T-helper 1 cell treated with Interleukin-12 subunit alpha and Interleukin-12 subunit beta and Interleukin-4 antibody, amounts not matched to agents 30 μg/mL and 1 μg/mL, for 36 hours (primary cell): Measurements from ENCODE around the gene IL24.

Experiments
- H3K27ac Mint-ChIP-seq: one replicate; pipeline ENCODE4 v1.8.0; 2021; ENCODE audit warnings: mild to moderate bottlenecking, mixed read lengths
- H3K27me3 Mint-ChIP-seq: one replicate; pipeline ENCODE4 v1.8.0; 2021; ENCODE audit warnings: low read depth, mixed read lengths
- H3K36me3 Mint-ChIP-seq: one replicate; pipeline ENCODE4 v1.8.0; 2021; ENCODE audit warnings: low read depth, mixed read lengths
- H3K4me1 Mint-ChIP-seq: one replicate; pipeline ENCODE4 v1.8.0; 2021; ENCODE audit warnings: low read depth, mixed read lengths
- H3K4me3 Mint-ChIP-seq: one replicate; pipeline ENCODE4 v1.8.0; 2021; ENCODE audit warnings: mild to moderate bottlenecking, moderate library complexity, mixed read lengths
- H3K9me3 Mint-ChIP-seq: one replicate; pipeline ENCODE4 v1.8.0; 2021; ENCODE audit warnings: mixed read lengths

The IL24 gene

DNA sequence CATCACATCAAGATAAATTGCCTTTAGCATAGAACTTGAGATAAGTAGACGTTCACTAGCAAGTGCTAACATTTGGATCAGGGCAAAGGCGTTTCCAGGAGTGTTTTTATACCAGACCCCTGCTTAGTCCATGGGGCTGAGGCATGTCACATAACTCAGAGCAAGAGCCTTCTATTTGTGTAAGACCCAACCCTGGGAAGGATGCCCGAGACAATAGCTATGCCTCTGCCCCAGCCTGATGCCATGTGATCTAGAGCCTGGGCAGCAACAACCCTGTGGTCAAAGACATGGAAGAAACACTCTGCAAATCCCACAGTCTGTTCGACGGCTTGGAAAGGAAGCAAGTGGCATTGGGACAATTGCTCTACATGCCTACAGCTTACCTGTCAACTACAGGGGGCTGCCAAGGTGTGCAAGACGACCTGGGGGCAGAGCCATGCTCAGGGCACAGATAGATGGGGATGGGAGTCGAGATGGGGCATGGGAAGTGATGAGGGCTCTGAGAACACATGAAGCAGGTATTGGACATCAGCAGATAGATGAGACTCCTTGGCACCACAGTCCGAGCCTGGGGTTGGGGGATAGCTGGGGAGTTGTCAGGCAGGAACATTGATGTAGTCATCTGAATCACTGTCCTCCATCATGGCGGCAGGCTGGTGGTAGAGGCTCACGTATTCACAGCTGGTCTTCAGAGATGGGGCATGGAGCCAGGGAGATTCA, 7.3 kb downstream of the IL24 start:
- Mint-ChIP-seq H3K27ac (peak overlapping the region; percentile 70), H3K4me3 (no peak overlapping the region), H3K4me1 (peaks cover 38% of the 10 kb centered on the region), H3K27me3 (peaks cover 6% of the 10 kb centered on the region), H3K9me3 (no peaks in the 10 kb centered on the region), H3K36me3 (peaks cover 50% of the 10 kb centered on the region)

DNA sequence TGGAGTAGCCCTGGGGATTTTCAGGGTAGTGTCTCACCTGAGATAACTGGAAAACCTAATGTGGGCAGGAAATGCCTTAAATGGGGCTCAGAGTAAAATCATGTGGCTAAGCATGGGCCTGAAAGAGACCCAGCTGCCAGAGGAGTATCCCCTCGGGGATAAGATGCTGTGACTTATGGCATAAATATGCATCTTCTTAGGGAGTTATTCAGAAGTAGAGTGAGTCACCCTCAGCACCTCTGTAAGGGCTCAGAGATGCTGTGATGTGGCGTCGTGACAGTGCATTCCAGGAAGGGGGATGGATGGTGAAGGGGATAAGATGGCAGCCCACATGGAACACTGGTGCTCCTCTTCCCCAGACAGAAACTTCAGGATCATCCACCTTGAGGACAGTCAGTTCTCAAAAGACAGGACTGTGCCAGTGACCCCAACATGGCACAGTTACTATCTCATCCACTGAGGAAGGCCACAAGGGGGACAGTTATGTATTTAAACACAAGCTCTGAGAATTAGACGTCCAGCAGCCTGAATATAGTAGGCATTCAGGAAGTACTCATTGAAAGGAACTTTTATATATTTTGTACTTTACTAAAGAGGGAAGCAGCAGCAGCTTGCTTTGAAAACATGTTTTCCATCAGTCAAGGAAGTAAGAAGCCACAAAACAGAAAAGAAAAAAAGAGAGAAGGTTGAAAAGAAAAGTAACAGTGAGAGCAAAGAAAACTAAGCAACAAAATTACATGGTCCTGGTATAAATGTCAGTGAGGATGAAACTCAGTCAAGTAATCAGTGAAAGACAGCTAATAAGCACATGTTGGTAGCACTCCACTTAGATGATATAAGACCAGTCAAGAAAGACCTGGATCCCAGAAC, 8.3 kb downstream of the IL24 start:
- Mint-ChIP-seq H3K4me3 (peak overlapping the region; percentile 49), H3K27me3 (peaks cover 9% of the 10 kb centered on the region), H3K9me3 (no peaks in the 10 kb centered on the region), H3K4me1 (peaks cover 39% of the 10 kb centered on the region), H3K36me3 (peaks cover 52% of the 10 kb centered on the region), H3K27ac (peak overlapping the region; percentile 62)

DNA sequence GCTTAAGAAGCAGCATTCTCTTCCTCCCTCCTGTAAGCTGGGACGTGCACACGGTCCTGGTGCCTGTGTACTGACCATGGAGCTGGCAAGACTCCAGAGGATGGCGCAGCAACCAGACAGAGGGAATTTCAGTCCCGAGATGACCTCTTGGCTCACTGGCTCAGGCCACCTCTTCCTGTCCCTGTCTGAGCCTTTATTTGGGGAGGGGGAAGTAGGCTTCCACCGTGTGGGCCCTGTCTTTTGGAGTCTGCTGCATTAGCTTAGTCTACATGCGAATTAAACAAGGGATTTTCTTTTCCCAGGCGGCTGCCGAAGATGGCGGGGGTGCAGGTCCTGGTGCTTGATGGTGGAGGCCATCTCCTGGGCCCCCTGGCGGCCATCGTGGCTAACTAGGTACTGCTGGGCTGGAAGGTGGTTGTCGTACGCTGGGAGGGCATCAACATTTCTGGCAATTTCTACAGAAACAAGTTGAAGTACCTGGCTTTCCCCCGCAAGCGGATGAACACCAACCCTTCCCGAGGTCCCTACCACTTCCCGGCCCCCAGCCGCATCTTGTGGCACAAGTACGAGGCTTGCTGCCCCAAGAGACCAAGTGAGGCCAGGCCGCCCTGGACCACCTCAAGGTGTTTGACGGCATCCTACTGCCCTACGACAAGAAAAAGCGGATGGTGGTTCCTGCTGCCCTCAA, 10.2 kb downstream of the IL24 start:
- H3K4me3 Mint-ChIP-seq = no peak overlapping the region
- H3K36me3 Mint-ChIP-seq = peaks cover 64% of the 10 kb centered on the region

DNA sequence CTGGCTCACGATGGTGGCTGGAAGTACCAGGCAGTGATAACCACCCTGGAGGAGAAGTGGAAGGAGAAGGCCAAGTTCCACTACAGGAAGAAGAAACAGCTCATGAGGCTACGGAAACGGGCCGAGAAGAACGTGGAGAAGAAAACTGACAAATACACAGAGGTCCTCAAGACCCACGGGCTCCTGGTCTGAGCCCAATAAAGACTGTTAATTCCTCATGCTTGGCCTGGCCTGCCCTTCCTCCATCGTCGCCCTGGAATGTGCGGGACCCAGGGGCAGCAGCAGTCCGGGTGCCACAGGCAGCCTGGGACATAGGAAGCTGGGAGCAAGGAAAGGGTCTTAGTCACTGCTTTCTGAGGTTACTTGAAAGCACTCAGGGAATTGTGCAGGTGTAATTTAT, 10.8 kb downstream of the IL24 start:
- Mint-ChIP-seq H3K27ac (no peak overlapping the region), H3K36me3 (peaks cover 63% of the 10 kb centered on the region), H3K4me3 (no peak overlapping the region), H3K4me1 (peaks cover 53% of the 10 kb centered on the region), H3K9me3 (no peaks in the 10 kb centered on the region), H3K27me3 (peaks cover 13% of the 10 kb centered on the region)

More for the DNA sequence above, 10.2 kb downstream of the IL24 start:
- no peaks in the 10 kb centered on the region for H3K9me3 Mint-ChIP-seq
- H3K27me3 Mint-ChIP-seq = peaks cover 13% of the 10 kb centered on the region
- H3K4me1 Mint-ChIP-seq = peaks cover 48% of the 10 kb centered on the region
- no peak overlapping the region for H3K27ac Mint-ChIP-seq

DNA sequence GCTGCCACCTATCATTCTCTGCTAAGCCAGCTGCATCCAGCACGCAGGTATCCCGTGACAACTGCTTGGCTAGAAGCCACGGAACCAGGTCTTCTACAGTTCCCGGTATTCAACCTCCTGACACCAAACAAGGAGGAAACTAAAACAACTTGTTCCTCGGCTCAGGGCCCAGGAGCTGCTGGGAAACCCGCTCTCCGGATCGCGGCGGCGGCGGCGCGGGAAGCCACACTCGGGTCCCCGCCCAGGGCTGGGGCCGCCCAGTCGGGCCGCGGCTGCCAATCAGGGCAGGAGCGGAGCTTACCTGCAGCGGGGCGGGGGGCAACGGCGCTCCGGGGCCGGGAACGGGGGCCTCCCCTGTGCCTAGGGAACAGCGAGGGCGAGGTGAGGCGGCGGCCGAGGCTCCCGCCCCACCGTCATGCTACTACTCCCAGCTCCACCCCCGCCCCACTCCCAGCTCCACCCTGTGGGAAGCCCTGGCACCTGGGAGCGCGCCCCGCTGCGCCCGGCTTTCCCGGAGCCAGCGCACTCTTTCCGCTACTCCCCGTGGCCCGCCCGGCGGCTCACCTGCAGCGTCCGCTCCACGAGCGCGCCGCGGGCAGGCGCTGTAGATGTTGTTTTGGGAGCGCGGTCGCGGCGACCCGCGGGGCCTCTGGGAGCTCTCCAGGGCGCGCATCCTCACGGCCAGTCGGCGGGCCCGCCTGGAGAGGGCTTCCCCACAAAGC, 12.1 kb downstream of the IL24 start:
- Mint-ChIP-seq H3K27ac (no peak overlapping the region), H3K4me3 (peak overlapping the region; percentile 42), H3K9me3 (no peaks in the 10 kb centered on the region), H3K4me1 (peaks cover 49% of the 10 kb centered on the region), H3K36me3 (peaks cover 59% of the 10 kb centered on the region), H3K27me3 (peaks cover 13% of the 10 kb centered on the region)

DNA sequence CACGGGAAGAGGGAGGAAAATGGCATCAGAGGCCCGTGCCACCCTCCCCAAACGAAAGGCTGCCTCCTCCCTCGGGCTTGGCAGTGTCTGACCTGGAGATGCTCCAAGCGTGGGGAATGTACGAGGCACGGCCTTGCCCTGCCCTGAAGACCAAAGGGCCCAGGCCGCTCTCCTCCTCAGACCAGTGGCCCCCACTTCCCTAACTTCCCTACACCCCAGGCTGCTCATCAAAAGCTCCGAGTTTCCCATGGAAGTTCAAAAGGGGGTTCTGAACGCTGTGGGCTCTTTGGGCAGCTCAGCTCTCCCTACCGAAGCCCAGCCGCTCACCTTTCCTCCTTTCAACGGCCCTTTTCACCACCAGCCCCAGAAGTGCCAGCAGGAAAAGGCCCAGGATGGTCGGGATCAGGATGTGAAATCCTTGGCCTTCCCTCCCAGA, 12.7 kb downstream of the IL24 start:
- no peak overlapping the region for H3K27ac Mint-ChIP-seq
- peaks cover 13% of the 10 kb centered on the region for H3K27me3 Mint-ChIP-seq
- no peaks in the 10 kb centered on the region for H3K9me3 Mint-ChIP-seq
- no peak overlapping the region for H3K4me3 Mint-ChIP-seq
- peaks cover 46% of the 10 kb centered on the region for H3K4me1 Mint-ChIP-seq
- H3K36me3 Mint-ChIP-seq = peaks cover 59% of the 10 kb centered on the region

DNA sequence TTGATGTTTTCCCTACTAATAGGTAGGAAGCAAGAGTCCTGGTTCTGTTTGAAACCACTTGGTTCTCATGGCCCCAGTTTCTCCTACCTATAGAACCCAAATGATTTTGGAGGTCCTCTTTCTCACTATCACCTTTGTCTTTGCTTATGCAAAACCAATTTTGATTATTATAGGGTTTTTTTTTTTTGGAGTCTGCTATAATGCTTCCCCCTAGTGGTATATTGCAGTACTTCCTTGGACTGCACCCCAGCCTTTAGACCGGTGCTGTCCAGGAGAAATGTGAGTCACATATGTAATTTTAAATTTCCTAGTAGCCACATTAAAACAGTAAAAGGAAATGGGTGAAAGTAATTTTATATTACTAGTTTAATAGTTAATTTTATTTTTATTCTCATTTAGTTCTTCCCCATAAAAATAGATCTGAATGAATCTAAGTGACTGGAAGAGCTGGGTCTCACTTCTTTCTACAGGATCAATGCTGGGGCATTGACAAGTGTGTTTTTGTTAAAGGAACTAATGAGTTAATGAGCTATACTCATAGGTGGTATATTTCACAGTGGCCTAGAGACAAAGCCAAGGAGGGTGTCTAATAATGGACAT, 13.9 kb downstream of the IL24 start:
- peaks cover 13% of the 10 kb centered on the region for H3K27me3 Mint-ChIP-seq
- H3K36me3 Mint-ChIP-seq = peaks cover 59% of the 10 kb centered on the region
- H3K4me3 Mint-ChIP-seq = no peak overlapping the region
- no peak overlapping the region for H3K27ac Mint-ChIP-seq
- H3K4me1 Mint-ChIP-seq = peaks cover 46% of the 10 kb centered on the region
- no peaks in the 10 kb centered on the region for H3K9me3 Mint-ChIP-seq

DNA sequence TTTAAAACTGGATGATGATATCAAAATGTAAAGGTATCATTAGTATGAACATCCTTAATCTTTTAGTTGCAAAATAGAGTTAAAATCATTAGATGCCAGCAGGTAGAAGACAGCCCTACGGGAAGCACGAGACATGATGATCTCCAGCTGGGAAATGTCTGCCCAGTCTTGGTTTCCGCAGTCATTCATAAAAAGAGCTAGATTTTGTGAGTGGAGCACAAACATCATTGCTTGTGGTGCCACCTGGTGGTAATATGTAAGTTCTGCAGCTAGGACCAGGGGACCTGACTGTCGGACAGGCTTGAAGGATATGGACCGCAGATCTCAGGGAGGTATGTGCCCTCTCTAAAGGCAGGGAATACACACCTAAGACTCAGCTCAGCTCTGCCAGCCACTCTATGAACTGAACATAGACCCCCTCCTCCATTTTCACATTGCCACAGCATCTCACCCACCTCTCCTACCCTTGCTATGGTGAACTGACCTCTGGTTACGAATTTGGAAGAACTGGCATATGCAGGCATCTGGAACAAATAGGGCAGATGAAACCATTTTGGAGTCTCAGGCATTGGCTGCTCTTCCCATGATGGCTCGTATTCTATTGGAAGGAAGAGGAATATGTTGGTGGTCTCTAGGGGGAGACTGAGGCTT, 15.3 kb downstream of the IL24 start:
- Mint-ChIP-seq H3K27me3 (peaks cover 13% of the 10 kb centered on the region), H3K4me1 (peaks cover 51% of the 10 kb centered on the region), H3K27ac (no peak overlapping the region), H3K36me3 (peaks cover 66% of the 10 kb centered on the region), H3K9me3 (no peaks in the 10 kb centered on the region), H3K4me3 (no peak overlapping the region)

DNA sequence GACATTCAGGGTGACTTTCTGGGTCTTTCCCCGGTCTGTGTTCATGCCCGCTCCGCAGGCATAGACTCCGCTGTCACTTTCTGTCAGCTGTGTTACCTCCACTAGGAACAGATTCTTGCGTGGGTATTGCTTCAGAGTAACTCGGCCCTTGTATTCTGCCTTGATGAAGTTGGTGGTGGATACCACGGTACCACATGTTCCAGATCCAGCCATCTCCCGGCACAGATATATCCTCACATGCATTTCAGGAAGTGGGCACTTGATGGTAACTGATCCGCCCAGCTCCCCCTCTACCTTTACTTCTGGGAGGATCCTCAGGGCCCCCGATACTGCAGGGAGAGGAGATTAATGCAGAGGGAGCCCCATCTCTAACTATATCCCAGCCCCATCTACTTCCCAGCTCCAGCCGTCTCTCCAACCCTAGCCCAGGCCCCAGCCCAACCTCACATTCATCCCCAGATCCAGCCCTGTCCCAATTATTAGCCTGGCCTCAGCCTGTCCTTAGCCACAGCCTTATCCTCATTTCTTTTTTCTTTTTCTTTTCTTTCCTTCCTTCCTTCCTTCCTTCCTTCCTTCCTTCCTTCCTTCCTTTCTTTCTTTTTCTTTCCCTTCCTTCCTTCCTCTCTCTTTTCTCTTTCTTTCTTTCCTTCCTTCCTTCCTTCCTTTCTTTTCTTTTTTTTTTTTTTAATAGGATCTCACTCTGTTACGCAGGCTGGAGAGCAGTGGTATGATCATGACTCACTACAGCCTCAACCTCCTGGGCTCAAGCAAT, 16.7 kb downstream of the IL24 start:
- H3K4me1 Mint-ChIP-seq = peaks cover 51% of the 10 kb centered on the region
- peaks cover 65% of the 10 kb centered on the region for H3K36me3 Mint-ChIP-seq
- H3K27me3 Mint-ChIP-seq = peaks cover 7% of the 10 kb centered on the region
- H3K4me3 Mint-ChIP-seq = no peak overlapping the region
- H3K27ac Mint-ChIP-seq = no peak overlapping the region
- H3K9me3 Mint-ChIP-seq = no peaks in the 10 kb centered on the region

DNA sequence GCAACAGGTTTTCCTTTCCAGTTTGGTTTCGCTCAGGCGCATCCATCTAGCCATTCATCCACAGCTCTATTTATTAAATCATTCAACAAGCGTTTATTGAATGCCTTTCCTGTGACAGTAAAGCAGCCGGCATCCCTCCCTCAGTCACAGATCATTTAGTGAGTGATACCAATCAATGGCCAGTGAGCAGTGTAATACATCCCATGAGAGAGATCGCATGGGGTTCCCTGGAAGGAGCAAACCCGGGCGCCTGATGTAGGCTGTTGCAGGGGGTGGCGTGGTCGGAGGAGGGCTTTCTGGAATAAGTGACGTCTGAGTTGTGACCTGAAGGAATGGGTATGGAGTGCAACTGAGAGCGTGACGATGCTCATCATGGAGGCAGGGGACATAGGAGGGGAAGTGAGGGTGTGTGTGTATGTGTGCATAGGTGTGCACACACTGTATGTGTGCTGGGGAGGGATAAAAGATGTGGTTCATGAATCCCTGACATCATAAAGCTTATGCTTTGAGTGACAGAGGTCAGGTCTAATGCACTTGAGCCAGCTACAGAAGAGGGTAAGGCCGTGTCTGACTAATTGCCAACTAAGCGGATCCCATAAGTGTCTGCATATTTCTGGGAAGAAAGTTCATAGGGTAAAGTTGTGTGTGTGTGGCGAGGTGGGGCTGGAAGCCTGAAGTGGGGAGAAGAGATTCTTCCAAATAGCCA, 17.9 kb downstream of the IL24 start:
- H3K4me3 Mint-ChIP-seq = peak overlapping the region; percentile 8
- H3K4me1 Mint-ChIP-seq = peaks cover 53% of the 10 kb centered on the region
- H3K36me3 Mint-ChIP-seq = peaks cover 69% of the 10 kb centered on the region
- no peak overlapping the region for H3K27ac Mint-ChIP-seq
- H3K9me3 Mint-ChIP-seq = no peaks in the 10 kb centered on the region
- peaks cover 6% of the 10 kb centered on the region for H3K27me3 Mint-ChIP-seq

DNA sequence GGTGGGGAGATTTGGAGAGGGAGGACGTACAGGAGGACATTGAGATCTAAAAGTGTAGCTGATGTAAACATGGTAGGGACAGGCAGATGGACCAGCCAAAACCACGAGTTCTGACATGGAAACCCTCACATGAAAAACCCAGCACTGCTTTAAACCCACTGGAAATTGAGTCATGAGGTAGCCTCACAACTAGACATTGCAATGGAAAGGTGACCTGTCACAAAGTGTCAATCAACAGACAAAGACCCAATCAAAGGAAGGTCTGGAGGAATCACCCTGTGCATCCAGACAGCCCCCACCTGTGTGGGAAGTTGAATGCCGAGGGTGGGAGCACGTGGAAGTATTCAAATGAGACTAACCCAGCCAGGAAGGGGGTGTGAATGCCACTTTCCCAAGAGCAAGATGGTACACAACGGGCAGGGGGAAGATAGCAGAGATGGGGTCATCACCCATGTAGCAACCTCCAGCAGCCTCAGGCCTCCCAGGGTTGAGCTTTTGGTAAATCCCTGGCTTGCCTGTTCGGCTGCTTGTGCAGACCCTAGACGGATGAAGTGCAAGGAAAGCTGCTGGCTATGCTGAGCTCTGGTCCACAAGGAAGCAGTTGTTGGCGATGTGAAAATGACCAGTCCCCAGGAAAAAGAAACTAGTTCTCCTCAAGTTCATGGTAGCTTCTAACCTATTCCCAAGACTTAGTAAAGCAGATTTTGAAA, 18.9 kb downstream of the IL24 start:
- H3K9me3 Mint-ChIP-seq = no peaks in the 10 kb centered on the region
- H3K36me3 Mint-ChIP-seq = peaks cover 68% of the 10 kb centered on the region
- peak overlapping the region; percentile 41 for H3K4me3 Mint-ChIP-seq
- H3K27ac Mint-ChIP-seq = no peak overlapping the region
- H3K4me1 Mint-ChIP-seq = peaks cover 58% of the 10 kb centered on the region
- H3K27me3 Mint-ChIP-seq = no peaks in the 10 kb centered on the region

DNA sequence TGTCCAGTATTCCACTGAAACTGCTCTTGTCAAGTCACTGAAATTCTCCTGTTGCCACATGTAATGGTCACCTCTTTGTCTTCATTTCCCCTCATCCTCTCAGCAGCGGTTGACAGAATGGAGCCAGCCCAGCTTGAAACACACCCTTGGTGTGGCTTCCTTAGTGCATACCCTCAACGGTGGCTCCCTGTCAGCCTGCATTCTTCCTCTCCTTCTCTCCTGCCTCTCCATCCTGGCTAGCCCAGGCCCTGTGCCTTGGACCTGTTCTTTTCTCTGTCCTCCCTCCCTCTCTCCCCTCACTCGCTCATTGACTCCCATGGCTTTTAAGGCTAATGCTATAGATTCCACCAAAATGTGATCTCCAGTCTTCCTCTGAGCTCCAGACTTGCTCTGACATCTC, 20.8 kb downstream of the IL24 start:
- Mint-ChIP-seq H3K9me3 (no peaks in the 10 kb centered on the region), H3K27ac (peak overlapping the region; percentile 21), H3K4me1 (peaks cover 57% of the 10 kb centered on the region), H3K27me3 (no peaks in the 10 kb centered on the region), H3K4me3 (peak overlapping the region; percentile 50), H3K36me3 (peaks cover 53% of the 10 kb centered on the region)
